Stimulated activated CD8-positive, alpha-beta memory T cell treated with anti-CD3 and anti-CD28 coated beads, Interleukin-15, amount 100 ng/mL, for 48 hours (primary cell): ENCODE measurements around the gene CDC37L1.

Source experiments
- DNase-seq, 2 donors: peaks; one replicate each; pipeline ENCODE4 v3.0.0-alpha.2; 2020; ENCODE audit warnings: low read depth in 2 of 2

Gene CDC37L1

DNA sequence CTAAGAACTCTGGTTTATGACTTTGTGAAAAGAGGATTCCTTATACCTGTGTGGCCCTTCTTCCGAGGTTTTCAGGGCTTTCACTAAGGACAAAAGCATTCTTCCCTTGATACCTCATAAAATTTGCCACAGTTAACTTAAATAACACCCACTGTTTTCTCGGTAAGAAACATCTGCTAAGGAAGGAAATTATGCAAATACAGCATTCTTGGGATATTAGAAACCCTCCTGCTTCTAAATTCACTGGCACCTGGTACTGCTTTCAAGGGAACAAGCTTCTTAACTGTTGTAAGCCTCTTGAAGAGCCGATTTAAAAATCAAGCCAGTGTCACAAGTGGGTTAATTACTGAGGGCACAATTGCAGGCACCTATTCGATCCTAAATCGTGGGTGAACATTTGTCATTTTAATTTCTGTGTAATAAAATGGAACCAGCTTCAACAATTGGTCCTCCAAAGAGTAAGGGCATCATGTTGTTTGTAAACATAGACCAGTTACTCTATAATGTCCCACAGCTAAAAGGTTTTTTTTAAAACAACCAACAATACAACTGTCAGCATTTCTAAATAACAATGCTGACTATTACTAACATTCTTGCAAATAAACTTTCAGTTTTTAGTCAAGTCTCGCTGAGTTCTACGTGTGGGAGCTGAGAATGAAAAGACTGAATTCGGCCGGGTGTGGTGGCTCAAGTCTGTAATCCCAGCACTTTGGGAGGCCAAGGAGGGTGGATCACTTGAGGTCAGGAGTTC lies 35.1 kb downstream of the CDC37L1 start:
- no peak for DNase-seq

DNA sequence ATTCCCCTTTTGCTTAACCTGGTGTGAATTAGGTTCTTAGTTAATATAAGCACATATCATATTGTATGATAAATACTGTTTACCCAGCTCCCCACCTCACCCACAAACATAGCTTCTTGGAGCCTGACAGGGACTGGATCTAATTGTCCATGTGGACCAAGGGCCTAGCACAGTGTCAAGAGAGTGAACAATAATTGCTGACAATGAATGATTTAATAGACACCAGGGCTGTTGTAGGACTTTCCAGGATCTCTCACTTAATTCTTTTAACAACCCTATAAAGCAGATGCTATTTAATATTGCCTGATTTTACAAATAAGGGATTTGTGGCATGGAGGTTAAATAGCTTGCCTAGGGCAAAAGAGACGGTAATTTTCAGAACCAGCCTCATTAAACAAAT lies 36.8 kb downstream of the CDC37L1 start:
- DNase-seq, result no peak

GRCh38 chr9:4717815-4718214 lies 38.4 kb downstream of the CDC37L1 start:
- DNase-seq, result no peak

GRCh38 chr9:4718911-4719310 lies 39.5 kb downstream of the CDC37L1 start:
- no peak for DNase-seq

GRCh38 chr9:4721736-4722135 lies 42.4 kb downstream of the CDC37L1 start:
- no peak for DNase-seq

GRCh38 chr9:4725706-4726442 lies 46.5 kb downstream of the CDC37L1 start:
- no peak for DNase-seq

DNA sequence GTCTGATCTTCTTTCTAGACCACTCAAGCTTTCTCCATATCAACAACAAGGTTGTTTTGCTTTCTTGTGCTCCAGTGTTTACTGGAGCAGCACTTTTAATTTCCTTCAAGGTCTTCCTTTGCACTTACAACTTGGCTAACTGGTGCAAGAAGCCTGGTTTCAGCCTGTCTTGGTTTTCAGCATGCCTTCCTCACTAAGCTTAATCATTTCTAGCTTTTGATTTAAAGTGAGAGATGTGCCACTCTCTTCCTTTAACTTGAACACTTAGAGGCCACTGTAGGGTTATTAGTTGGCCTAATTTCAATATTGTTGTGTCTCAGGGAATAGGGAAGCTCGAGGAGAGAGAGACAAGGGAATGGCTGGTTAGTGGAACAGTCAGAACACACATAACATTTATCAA lies 48.2 kb downstream of the CDC37L1 start:
- no peak for DNase-seq

DNA sequence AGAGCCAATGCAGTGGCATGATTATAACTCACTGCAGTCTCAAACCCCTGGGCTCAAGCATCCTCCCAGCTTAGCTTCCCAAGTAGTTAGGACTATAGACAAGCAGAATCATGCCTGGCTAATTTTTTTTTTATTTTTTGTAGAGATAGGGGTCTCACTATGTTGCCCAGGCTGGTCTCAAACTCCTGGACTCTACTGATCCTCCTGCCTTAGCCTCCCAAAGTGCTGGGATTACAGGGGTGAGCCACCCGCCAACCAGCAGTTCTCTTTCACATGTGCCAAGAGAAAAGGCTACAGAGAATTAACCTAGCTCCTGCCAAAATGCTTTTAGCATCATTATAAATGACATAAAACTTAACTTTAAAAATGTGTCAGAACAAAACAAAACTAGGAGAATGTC lies 53.5 kb downstream of the CDC37L1 start:
- no peak for DNase-seq

GRCh38 chr9:4734150-4734549 lies 54.8 kb downstream of the CDC37L1 start:
- DNase-seq, result no peak

- DNase-seq, result no peak
Observed at GRCh38 chr9:4738866-4739586, 59.7 kb downstream of the CDC37L1 start.

- no peak for DNase-seq
Observed at GRCh38 chr9:4739587-4740387, 60.4 kb downstream of the CDC37L1 start.

DNA sequence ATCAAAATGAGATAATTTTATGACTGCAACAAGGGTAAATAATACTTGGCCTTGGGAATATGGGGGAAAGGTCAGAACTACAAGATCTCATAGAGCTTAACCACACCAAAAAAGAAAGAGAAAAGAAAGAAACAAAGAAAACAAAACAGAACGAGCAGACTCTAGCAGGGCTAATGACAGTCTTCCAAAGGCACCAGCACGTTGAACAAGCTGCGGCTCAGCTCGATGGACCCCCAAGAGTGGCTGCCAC lies 60.9 kb downstream of the CDC37L1 start:
- no peak for DNase-seq

DNA sequence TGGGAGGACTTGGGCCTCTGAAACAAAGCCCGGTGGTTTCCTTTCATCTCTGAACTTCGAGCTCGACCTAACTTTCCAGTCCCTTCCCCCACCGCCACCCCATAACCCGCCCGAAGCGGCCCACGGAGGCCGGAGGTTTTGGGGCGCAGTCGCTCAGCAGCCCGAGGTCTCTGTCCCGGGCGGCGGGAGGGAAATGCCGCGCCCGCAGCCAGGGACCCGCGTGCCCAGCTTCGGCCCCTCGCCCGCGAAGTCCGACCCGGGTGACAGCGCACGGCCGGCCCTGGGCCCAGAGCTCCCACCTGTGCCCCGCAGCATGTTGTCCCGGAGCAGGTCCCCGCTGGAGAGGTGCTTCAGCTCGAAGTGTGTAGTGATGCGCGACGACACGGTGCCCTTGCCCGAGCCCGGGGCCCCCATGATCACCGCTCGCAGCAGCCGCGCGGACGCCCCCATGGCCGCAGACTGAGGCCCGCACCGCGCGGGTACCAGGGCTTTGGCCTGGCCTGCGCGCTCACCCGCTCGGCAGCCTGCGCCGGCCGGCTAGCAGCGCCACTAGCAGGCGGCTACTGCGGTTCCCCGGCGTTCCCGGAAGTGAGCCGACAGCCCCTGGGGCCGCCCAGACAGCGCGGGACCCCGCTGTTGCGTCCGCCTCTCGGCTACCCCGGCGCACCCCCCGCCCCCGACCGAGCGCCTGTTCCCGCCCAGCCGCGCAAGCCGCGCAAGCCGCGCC lies 61.4 kb downstream of the CDC37L1 start, which contains the start of gene AK3:
Gene AK3 (minus strand): TSS at position 565 of the 727 bp plus-strand sequence. CDS start 115 bp downstream, at position 450.
- peak; percentile 82 to 86 for DNase-seq

- DNase-seq, result peak in 1 of 2 donors; percentile 1
Observed at GRCh38 chr9:4741365-4742089, 62.2 kb downstream of the CDC37L1 start.

GRCh38 chr9:4742246-4742645 lies 62.9 kb downstream of the CDC37L1 start:
- no peak for DNase-seq

DNA sequence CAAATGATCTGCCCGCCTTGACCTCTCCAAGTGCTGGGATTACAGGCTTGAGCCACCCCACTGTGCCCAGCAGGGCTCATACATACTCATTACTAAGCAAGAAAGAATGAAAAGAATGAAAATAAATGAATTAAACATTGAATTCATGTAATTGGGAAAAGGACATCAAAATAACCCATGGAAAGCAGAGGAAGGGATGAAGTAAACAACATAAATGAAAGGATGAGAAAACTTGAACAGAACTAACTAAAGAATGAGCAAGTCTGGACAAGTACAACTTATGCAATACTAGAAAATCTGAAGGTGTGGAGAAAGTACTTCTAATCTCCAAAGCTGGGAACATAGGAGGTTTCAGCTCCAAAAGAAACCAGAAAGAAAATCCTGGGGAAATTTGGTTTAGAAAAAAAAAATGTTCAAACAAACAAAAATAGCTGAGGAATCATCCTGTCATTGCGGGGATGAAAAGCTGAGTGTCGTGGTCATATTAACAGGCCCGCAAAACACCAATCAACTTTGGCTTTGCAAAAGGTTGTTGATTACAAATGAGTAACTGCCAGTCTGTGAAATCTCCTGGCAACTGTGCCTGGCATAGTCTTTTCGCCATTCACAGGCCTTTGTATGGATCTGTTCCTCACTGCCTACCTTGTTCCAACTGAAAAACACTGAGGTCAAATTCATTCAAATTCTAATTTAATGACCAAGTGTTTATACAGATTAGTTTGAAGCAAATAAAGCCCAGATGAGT lies 63.9 kb downstream of the CDC37L1 start:
- no peak for DNase-seq

DNA sequence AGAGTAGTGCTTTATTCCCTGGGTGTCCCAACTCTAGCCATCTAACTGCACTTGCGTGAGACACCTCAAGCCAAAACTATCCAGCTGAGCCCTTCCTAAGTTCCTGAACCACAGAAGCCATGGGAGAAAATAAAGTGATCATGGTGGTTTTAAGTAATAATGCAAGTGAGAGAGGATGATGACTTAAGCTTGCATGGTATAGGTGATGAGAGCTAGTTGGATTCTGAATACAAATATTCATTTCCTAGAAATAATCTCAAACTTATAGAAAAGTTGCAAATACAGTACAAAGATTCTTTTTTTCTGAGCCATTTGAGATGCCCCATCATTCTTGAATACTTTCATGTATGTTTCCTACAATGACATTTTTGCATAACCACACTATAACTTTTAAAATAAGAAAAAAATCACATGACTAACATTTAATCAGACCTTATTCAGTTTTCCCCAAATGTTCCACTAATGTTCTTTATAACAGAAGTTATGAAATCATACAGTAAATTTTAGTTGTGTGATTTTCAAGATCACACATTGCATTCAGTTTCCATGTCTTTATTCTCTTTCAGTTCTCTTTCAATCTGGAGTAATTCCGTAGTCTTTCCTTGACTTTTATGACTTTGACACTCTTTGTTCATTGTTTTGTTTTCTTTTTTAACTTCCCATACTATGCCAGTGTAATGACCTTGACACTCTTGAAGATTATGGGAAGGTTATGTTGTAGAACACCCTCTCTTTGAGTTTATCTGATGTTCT lies 67.1 kb downstream of the CDC37L1 start:
- no peak for DNase-seq

DNA sequence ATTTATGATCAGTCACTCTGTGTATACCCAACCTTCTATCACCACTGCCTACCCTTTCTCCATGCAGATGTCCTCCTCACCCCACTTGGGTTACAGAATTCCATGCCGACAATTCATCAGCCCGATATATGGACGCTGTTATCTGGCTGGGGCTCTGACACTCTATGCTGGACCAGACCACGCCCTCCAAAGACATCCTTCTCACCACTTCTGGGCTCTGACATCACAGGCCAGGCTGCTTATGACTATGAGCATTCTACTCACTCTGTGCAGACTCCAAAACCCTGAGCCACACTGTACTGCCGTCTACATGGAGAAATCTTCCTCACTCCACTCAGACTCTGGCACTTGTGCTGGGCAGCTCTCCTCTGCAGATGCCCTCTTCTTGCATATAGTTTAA lies 69.2 kb downstream of the CDC37L1 start:
- no peak for DNase-seq

GRCh38 chr9:4750023-4750673 lies 70.8 kb downstream of the CDC37L1 start:
- DNase-seq, result no peak
